SK-N-SH (cell line): ENCODE data around the gene SDF4.

Source experiments
- CTCF ChIP-seq: fragments of 200-600 bp; sonication (generic); IDR thresholded peaks from 2 replicates; pipeline ENCODE4 v1.6.1; 2017; ENCODE audit warnings: antibody characterized with exemption, mild to moderate bottlenecking, moderate library complexity
- ELF1 ChIP-seq: IDR thresholded peaks from 2 replicates; pipeline ENCODE4 v1.4.0; 2012
- EP300 ChIP-seq, 2 experiments: IDR thresholded peaks; 2 replicates each; pipeline versions ENCODE4 v1.4.0 to v1.6.1; 2012; ENCODE audit warnings: borderline replicate concordance in 1 of 2, low read depth in 1 of 2, low read length in 1 of 2
- EZH2phosphoT487 ChIP-seq: fragments of 200-600 bp; sonication (generic); IDR thresholded peaks from 2 replicates; pipeline ENCODE4 v1.6.1; 2017; ENCODE audit warnings: low read depth, mixed run types, mild to moderate bottlenecking, antibody characterized with exemption, moderate library complexity, borderline replicate concordance
- JUND ChIP-seq: IDR thresholded peaks from 2 replicates; pipeline ENCODE4 v1.4.0; 2012
- MAX ChIP-seq: IDR thresholded peaks from 2 replicates; pipeline ENCODE4 v1.4.0; 2012; ENCODE audit warnings: low read depth
- NRF1 ChIP-seq: IDR thresholded peaks from 2 replicates; pipeline ENCODE4 v1.6.1; 2012; ENCODE audit warnings: low read depth, mild to moderate bottlenecking, low read length
- PBX3 ChIP-seq: IDR thresholded peaks from 2 replicates; pipeline ENCODE4; 2012
- POLR2AphosphoS5 ChIP-seq: IDR thresholded peaks from 2 replicates; pipeline ENCODE4 v1.6.1; 2012; ENCODE audit warnings: low read depth, low read length
- RAD21 ChIP-seq: IDR thresholded peaks from 2 replicates; pipeline ENCODE4 v1.6.1; 2012; ENCODE audit warnings: mild to moderate bottlenecking, low read length
- REST ChIP-seq: IDR thresholded peaks from 2 replicates; pipeline ENCODE4 v1.6.1; 2012; ENCODE audit warnings: mild to moderate bottlenecking, low read depth, low read length, moderate library complexity
- RFX5 ChIP-seq: IDR thresholded peaks from 2 replicates; pipeline ENCODE4 v1.6.1; 2012; ENCODE audit warnings: mild to moderate bottlenecking, improper control_type of control experiment, low read length
- USF1 ChIP-seq: IDR thresholded peaks from 2 replicates; pipeline ENCODE4 v1.4.0; 2012; ENCODE audit warnings: low read depth, borderline replicate concordance
- USF2 ChIP-seq: fragments of 150-350 bp; IDR thresholded peaks from 2 replicates; pipeline ENCODE4 v1.6.1; 2017; ENCODE audit warnings: antibody characterized with exemption, low read length, low read depth, borderline replicate concordance

GRCh38 chr1:1173061-1173792 lies 58.6 kb downstream of the SDF4 start:
- no peak for TF ChIP-seq CTCF
- no peak for TF ChIP-seq RFX5
- TF ChIP-seq MAX = no peak
- TF ChIP-seq REST = no peak
- no peak for TF ChIP-seq POLR2AphosphoS5
- no peak for TF ChIP-seq NRF1
- TF ChIP-seq EP300 (IDR thresholded peaks at IDR 0.05; ENCODE audit: borderline replicate concordance in 1 of 2, low read depth in 1 of 2, low read length in 1 of 2) = no peak
- TF ChIP-seq USF1 = no peak
- no peak for TF ChIP-seq EZH2phosphoT487
- TF ChIP-seq PBX3 = no peak
- no peak for TF ChIP-seq JUND
- no peak for TF ChIP-seq USF2
- no peak for TF ChIP-seq RAD21
- no peak for TF ChIP-seq ELF1
